Measurements from ENCODE around the gene NUP98.

NUP98 gene

DNA sequence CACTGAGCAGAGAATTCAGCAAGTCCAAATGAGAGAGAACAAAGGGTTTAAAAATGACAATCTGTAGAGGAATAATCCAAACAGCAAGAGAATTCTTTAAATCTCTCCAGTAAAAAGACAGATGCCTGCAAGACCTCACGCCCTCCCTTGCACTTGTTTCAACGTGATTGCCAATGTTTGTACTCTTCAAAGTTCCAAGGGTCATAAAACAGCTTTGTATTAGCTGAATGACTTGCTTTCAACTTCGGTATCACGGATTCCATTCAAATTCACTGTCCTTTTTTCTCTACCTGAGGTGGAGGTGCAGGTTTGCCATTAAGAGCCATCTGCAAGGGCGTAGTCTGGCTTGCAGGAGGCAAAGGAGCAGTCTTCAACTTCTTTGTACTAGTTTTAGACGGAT lies 85.1 kb downstream of the NUP98 start:
- Mint-ChIP-seq H3K27me3 (no peaks in the 10 kb centered on the region), H3K36me3 (peaks cover 33% of the 10 kb centered on the region), H3K4me3 (no peak overlapping the region), H3K27ac (no peak overlapping the region), H3K9me3 (no peaks in the 10 kb centered on the region), H3K4me1 (no peaks in the 10 kb centered on the region)
- DNase-seq (ENCODE audit: low spot score in 2 of 2) = no peak
- ATAC-seq (ENCODE audit: low read depth) = no peak

DNA sequence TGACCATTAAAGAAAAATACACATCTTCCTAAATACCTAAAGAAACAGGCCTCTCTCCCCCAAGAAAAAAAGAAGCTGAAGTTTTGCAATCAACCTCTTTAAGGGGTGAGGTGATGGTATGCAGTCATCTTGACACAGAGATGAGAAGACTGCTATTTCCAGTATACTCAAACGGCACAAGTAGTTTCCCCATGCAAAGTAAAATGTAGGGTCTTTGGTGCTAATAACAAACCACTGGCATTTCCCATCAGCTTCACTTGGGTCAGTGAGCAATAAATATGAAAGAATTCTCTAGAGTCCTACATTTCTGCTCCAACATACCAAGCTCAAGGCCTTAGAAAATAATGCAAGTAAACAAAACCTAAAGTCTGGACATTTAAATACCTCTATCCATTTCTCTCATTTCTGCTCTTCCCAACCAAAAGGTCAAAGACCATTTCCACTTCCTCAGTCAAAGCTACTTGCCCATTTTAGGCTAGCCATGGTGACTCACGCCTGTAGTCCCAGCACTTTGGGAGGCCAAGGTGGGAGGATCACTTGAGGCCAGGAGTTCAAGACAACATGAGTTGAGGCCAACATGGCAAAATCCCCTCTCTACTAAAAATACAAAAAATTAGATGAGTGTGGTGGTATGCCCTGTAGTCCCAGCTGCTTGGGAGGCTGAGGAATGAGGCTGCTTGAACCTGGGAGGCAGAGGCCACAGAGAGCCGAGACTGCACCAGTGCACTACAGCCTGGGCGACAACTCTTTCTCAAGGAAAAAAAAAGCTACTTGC lies 86.7 kb downstream of the NUP98 start:
- H3K4me3 Mint-ChIP-seq = no peak overlapping the region
- no peaks in the 10 kb centered on the region for H3K9me3 Mint-ChIP-seq
- no peak overlapping the region for H3K27ac Mint-ChIP-seq
- DNase-seq (ENCODE audit: low spot score in 2 of 2) = no peak
- ATAC-seq (ENCODE audit: low read depth) = no peak
- peaks cover 28% of the 10 kb centered on the region for H3K36me3 Mint-ChIP-seq
- H3K4me1 Mint-ChIP-seq = no peaks in the 10 kb centered on the region
- no peaks in the 10 kb centered on the region for H3K27me3 Mint-ChIP-seq

DNA sequence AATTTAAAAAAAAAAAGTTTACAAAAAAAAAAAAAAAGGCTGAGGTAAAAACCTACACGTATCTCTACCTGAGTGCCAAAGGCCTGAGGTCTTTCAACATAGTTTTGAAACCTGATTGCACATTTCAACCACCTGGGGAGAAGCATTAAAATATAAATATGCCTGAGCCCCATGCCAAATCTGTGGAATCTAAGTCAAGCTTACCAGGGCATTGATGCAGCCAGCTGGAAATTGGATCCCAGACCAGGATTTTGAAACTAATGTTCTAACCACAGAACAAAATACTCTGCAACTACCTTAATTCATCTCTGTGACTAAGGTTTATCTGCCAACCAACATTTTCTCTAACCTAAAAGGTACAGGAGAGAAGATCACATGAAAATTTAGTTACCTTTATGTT lies 87.4 kb downstream of the NUP98 start:
- no peaks in the 10 kb centered on the region for H3K4me1 Mint-ChIP-seq
- ATAC-seq (ENCODE audit: low read depth) (no peak), DNase-seq (ENCODE audit: low spot score in 2 of 2) (no peak)
- no peak overlapping the region for H3K27ac Mint-ChIP-seq
- H3K9me3 Mint-ChIP-seq = no peaks in the 10 kb centered on the region
- H3K27me3 Mint-ChIP-seq = no peaks in the 10 kb centered on the region
- no peak overlapping the region for H3K4me3 Mint-ChIP-seq
- peaks cover 31% of the 10 kb centered on the region for H3K36me3 Mint-ChIP-seq

DNA sequence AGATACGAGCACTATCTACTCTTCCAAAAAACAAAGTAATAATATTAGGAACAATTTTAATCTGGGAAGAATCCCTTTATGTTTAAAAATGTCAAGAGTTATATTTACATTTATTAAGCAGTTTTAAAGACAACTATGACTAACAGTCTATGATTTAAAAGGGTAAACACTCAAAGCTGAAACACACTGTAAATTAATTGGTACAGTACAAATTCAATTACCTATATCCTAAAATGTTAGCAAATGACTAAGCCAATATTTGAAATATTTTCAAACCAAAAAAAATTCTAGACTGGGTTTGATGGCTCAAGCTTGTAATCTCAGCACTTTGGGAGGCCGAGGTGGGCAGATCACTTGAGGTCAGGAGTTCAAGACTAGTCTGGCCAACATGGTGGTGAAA lies 90.2 kb downstream of the NUP98 start:
- no peak for DNase-seq (ENCODE audit: low spot score in 2 of 2)
- Mint-ChIP-seq H3K27ac (no peak overlapping the region), H3K36me3 (peaks cover 23% of the 10 kb centered on the region)

DNA sequence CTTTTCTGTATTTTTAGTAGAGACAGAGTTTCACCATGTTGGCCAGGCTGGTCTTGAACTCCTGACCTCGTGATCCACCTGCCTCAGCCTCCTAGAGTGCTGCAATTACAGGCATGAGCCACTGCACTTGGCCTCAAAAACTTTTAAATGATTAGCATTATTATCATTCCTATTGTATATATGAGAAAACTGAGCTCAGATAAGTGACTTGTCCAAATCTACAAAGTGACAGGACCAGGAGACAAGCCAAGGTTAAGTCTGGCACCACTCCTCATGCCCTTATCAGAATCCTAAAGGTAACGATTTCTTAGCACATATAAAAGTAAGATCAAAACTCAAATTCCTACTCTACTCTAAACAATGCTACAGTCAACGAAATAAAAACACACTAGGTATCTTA lies 94.0 kb downstream of the NUP98 start:
- Mint-ChIP-seq H3K4me3 (no peak overlapping the region), H3K4me1 (no peaks in the 10 kb centered on the region), H3K9me3 (no peaks in the 10 kb centered on the region), H3K27me3 (no peaks in the 10 kb centered on the region), H3K27ac (peak overlapping the region; percentile 31), H3K36me3 (peaks cover 30% of the 10 kb centered on the region)
- ATAC-seq (ENCODE audit: low read depth) = no peak
- no peak for DNase-seq (ENCODE audit: low spot score in 2 of 2)

More for the DNA sequence above, 90.2 kb downstream of the NUP98 start:
- Mint-ChIP-seq H3K9me3 (no peaks in the 10 kb centered on the region), H3K4me3 (no peak overlapping the region), H3K27me3 (no peaks in the 10 kb centered on the region), H3K4me1 (no peaks in the 10 kb centered on the region)
- ATAC-seq (ENCODE audit: low read depth) = no peak

DNA sequence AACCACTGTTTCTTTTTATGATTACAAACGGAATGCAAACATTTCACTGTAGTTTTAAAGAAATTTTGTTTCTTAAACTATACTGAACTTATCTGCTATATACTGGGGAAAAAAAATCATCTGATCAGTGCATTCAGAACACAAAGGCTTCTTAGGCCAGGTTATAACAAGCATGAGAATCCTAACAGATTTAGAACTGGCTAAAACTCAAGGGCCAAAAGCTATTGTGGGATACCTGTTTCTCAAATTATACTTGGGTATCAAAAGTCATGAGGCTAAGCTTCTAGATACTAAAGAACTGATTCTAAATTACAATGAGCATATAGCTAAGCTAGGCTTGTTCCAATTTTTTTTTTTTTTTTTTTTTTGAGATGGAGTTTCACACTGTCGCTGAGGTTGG lies 96.4 kb downstream of the NUP98 start:
- ATAC-seq (ENCODE audit: low read depth) = no peak
- Mint-ChIP-seq H3K36me3 (peaks cover 30% of the 10 kb centered on the region), H3K9me3 (no peaks in the 10 kb centered on the region), H3K27me3 (no peaks in the 10 kb centered on the region), H3K27ac (peak overlapping the region; percentile 17), H3K4me3 (no peak overlapping the region), H3K4me1 (no peaks in the 10 kb centered on the region)
- DNase-seq (ENCODE audit: low spot score in 2 of 2) = no peak

DNA sequence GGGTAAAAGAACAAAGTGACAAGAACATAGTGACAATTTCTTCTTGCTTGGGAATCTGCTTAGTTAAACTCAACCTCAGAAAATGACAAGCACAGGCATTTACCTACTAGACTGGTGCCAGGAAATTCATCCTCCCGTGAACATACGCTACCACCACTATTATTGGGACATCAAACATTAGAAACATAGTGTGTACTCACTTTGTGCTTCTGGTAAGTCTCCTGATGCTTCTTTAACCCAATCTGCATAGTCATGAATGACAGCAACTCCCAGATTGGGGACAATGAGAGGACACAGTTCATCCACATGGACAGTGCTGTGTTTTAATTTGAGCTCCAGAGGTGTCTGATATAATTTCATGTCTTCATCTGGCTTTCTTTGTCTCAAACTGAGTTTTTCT lies 96.9 kb downstream of the NUP98 start:
- ATAC-seq (ENCODE audit: low read depth) (no peak), DNase-seq (ENCODE audit: low spot score in 2 of 2) (no peak)
- Mint-ChIP-seq H3K4me3 (no peak overlapping the region), H3K36me3 (peaks cover 32% of the 10 kb centered on the region), H3K4me1 (no peaks in the 10 kb centered on the region), H3K27me3 (no peaks in the 10 kb centered on the region), H3K9me3 (no peaks in the 10 kb centered on the region), H3K27ac (peak overlapping the region; percentile 17)

DNA sequence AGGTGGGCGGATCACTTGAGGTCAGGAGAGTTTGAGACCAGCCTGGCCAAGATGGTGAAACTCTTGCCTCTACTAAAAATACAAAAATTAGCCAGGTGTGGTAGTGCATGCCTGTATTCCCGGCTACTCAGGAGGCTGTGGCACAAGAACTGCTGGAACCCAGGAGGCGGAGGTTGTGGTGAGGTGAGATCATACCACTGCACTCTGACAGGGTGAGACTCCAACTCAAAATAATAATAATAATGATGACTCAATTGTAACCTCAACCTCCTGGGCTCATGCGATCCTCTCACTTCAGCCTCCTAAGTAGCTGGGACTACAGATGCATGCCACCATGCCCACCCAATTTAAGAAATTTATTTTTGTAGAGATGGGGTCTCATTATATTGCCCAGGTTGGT lies 110.6 kb downstream of the NUP98 start:
- H3K9me3 Mint-ChIP-seq = no peaks in the 10 kb centered on the region
- H3K4me1 Mint-ChIP-seq = no peaks in the 10 kb centered on the region
- DNase-seq (ENCODE audit: low spot score in 2 of 2) = no peak
- peaks cover 39% of the 10 kb centered on the region for H3K36me3 Mint-ChIP-seq
- no peaks in the 10 kb centered on the region for H3K27me3 Mint-ChIP-seq
- H3K27ac Mint-ChIP-seq = no peak overlapping the region
- no peak for ATAC-seq (ENCODE audit: low read depth)
- no peak overlapping the region for H3K4me3 Mint-ChIP-seq

DNA sequence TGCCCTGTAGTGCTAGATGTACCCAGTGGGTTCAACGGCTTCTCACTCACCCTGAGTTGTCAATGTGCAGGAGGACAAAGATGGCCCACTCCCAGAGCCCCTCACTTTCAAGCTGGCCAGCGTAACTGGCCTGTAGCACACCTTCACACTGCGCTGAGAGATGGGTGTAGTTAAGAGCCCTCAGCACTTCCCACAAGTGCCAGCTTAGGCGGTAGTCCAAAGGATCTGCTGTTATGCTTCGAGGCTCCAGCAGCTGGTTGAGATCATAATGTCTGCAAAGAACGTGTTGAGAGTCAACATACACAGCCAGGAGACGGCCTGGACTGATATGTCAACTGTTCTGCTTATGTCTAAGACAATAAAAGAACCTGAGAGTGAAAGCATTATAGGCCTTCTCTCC lies 111.4 kb downstream of the NUP98 start:
- Mint-ChIP-seq H3K36me3 (peaks cover 42% of the 10 kb centered on the region), H3K9me3 (no peaks in the 10 kb centered on the region), H3K27ac (no peak overlapping the region)

DNA sequence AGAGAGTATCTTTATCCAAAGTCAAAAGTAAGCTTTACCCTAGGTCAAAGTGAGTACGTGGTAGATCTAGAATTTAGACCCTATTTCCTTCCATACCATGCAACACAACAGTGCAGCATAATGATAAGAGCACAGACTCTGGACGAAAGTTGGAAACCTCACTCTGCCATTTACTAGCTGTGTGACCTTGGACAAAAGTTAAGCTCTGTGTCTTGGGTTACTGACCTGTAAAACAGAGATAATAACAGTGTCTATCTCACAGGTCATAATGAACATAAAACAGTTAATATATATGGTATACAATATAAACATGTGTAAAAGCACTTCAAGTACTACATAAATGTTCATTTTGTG lies 112.6 kb downstream of the NUP98 start:
- no peaks in the 10 kb centered on the region for H3K9me3 Mint-ChIP-seq
- H3K27ac Mint-ChIP-seq = no peak overlapping the region
- peaks cover 49% of the 10 kb centered on the region for H3K36me3 Mint-ChIP-seq
- no peak overlapping the region for H3K4me3 Mint-ChIP-seq
- no peak for DNase-seq (ENCODE audit: low spot score in 2 of 2)
- ATAC-seq (ENCODE audit: low read depth) = no peak
- H3K4me1 Mint-ChIP-seq = no peaks in the 10 kb centered on the region
- no peaks in the 10 kb centered on the region for H3K27me3 Mint-ChIP-seq

More for the DNA sequence above, 111.4 kb downstream of the NUP98 start:
- Mint-ChIP-seq H3K4me3 (no peak overlapping the region), H3K4me1 (no peaks in the 10 kb centered on the region), H3K27me3 (no peaks in the 10 kb centered on the region)
- no peak for DNase-seq (ENCODE audit: low spot score in 2 of 2)
- no peak for ATAC-seq (ENCODE audit: low read depth)

DNA sequence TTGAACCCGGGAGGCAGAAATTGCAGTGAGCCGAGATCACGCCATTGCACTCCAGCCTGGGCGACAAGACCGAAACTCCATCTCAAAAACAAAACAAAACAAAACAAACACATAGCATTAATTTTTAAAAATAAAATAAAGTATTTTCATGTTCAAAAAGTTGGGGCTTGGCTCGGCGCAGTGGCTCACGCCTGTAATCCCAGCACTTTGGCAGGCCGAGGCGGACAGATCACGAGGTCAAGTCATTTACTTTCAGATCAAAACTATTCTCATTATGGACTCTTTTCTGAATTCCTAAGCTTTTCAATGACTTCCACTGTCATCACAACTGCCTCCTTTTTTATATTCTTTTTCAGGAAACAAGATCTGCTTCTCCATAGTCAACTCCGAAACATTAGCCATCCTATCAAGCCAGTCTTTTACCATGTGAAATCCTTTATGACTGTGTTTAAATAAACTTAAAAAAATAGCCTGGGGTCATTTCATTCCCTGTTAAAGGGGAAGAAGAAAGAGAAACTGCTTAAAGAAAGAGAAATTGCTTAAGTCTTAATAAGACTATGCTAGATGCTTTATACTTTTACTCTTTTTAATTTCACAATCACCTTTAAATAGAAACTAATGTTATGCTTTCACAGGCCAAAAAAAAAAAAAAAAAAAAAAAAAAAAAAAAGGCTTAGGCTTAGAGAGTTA lies 113.1 kb downstream of the NUP98 start:
- no peaks in the 10 kb centered on the region for H3K4me1 Mint-ChIP-seq
- no peaks in the 10 kb centered on the region for H3K9me3 Mint-ChIP-seq
- ATAC-seq (ENCODE audit: low read depth) (no peak), DNase-seq (ENCODE audit: low spot score in 2 of 2) (no peak)
- no peaks in the 10 kb centered on the region for H3K27me3 Mint-ChIP-seq
- H3K4me3 Mint-ChIP-seq = no peak overlapping the region
- peaks cover 52% of the 10 kb centered on the region for H3K36me3 Mint-ChIP-seq
- no peak overlapping the region for H3K27ac Mint-ChIP-seq

DNA sequence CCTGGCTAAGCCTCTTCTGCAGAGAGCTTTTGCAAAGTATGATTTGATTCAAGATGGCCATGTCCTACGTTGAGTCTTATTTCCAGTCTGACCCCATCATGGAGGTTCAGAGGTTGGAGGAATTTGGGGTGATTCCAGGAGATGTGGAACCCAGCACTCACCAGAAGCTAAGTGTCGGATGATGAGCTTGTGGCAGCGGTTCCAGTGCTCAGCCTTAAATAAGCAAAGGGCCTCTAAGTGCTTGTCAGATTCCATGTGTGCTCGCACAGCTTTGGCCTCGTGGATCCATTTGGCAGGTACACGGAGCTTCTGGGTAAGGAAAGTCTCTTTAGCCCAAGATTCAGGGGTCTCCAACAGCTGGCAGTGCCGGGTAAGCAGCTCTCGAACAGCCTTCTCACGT lies 114.3 kb downstream of the NUP98 start:
- Mint-ChIP-seq H3K27me3 (no peaks in the 10 kb centered on the region), H3K27ac (no peak overlapping the region), H3K9me3 (no peaks in the 10 kb centered on the region), H3K4me3 (no peak overlapping the region), H3K4me1 (no peaks in the 10 kb centered on the region), H3K36me3 (peaks cover 59% of the 10 kb centered on the region)
- ATAC-seq (ENCODE audit: low read depth) (no peak), DNase-seq (ENCODE audit: low spot score in 2 of 2) (no peak)

DNA sequence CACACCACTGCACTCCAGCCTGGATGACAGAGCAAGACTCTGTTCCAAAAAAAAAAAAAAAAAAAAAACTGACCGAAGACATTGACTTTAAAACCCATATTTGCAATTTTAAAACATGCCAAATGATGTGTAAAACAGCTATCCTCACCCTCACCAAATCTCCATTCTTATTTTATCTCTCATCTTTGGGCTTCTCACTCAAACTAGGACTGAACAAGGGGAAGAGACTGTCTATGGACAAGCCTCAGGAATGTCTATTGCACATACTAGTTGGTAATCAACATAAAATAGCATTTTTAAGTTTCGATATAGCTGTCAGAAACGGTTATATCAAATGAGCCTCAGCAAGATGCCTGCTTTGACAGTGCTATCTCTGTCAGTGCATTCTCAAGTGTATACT lies 118.3 kb downstream of the NUP98 start:
- ATAC-seq (ENCODE audit: low read depth) (no peak), DNase-seq (ENCODE audit: low spot score in 2 of 2) (no peak)
- no peaks in the 10 kb centered on the region for H3K9me3 Mint-ChIP-seq
- H3K36me3 Mint-ChIP-seq = peaks cover 52% of the 10 kb centered on the region
- H3K27me3 Mint-ChIP-seq = no peaks in the 10 kb centered on the region
- no peak overlapping the region for H3K4me3 Mint-ChIP-seq
- H3K4me1 Mint-ChIP-seq = no peaks in the 10 kb centered on the region
- no peak overlapping the region for H3K27ac Mint-ChIP-seq

DNA sequence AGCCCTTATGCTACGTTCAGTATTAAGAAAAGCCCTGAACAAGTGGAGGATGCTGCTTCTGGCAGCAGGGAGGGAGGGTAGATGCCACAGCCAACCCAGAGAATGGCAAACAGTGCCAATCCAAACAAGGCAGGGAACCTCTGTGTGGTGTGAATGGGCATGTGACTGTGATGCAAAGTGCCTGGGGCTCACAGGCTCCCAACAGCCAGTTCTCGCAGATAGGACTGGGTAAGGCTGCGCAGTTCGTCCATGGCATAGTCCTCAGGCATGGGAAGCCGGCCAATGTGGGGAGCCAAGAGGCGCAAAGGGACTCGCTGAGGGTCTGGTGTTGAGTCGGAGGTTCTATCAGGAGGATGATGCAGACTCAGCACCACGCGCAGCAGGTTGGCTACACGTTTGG lies 121.4 kb downstream of the NUP98 start:
- peaks cover 43% of the 10 kb centered on the region for H3K36me3 Mint-ChIP-seq
- H3K4me1 Mint-ChIP-seq = no peaks in the 10 kb centered on the region
- no peak for DNase-seq (ENCODE audit: low spot score in 2 of 2)
- no peak for ATAC-seq (ENCODE audit: low read depth)
- H3K9me3 Mint-ChIP-seq = no peaks in the 10 kb centered on the region
- no peak overlapping the region for H3K27ac Mint-ChIP-seq
- no peaks in the 10 kb centered on the region for H3K27me3 Mint-ChIP-seq
- no peak overlapping the region for H3K4me3 Mint-ChIP-seq

DNA sequence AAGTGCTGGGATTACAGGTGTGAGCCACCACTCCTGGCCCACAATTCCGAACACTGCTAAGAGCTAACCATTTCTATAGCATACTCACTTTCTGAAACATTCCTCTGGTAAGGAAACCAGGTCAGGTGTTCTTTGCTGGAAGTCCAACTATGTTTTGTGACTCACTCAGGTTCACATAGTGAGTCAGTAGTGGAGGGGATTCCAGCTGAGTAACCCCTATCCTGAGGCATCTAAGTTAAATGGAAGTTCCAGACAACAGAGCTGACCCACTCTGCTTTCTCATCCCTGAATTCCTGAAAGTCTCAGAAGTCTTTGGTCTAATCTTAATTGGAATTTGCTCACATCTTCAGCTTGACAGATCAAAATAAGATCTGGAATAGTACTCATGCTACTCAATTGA lies 123.2 kb downstream of the NUP98 start:
- H3K4me1 Mint-ChIP-seq = no peaks in the 10 kb centered on the region
- no peak overlapping the region for H3K4me3 Mint-ChIP-seq
- H3K27me3 Mint-ChIP-seq = no peaks in the 10 kb centered on the region
- no peak for DNase-seq (ENCODE audit: low spot score in 2 of 2)
- peaks cover 45% of the 10 kb centered on the region for H3K36me3 Mint-ChIP-seq
- no peak overlapping the region for H3K27ac Mint-ChIP-seq
- H3K9me3 Mint-ChIP-seq = no peaks in the 10 kb centered on the region
- ATAC-seq (ENCODE audit: low read depth) = no peak
